Large intestine (tissue), 3 donors: ENCODE measurements around the gene ANXA3. TPM values are rescaled to one million over a fixed set of nuclear protein-coding genes. Genes with fewer than 3 reads are reported as not detected.

Source experiments
- DNase-seq, 2 donors: peaks; one replicate each; pipeline versions ENCODE4 v3.0.0 to v3.0.0-alpha.2; 2013
- H3K27ac ChIP-seq: one replicate; pipeline ENCODE4 v1.5.1; 2013; ENCODE audit warnings: low read length
- H3K27me3 ChIP-seq: 2 replicates; pipeline ENCODE4 v1.6.1; 2013; ENCODE audit warnings: low read length; ENCODE audit not compliant: control insufficient read depth, insufficient read depth
- H3K36me3 ChIP-seq: 2 replicates; pipeline ENCODE4 v1.6.1; 2013; ENCODE audit warnings: low read length; ENCODE audit not compliant: control insufficient read depth, insufficient read depth
- H3K4me1 ChIP-seq: one replicate; pipeline ENCODE4 v1.6.1; 2013; ENCODE audit warnings: low read length; ENCODE audit not compliant: control insufficient read depth, insufficient read depth
- H3K4me3 ChIP-seq: one replicate; pipeline ENCODE4 v1.5.1; 2013; ENCODE audit warnings: low read length
- H3K9me3 ChIP-seq: one replicate; pipeline ENCODE4 v1.6.1; 2013; ENCODE audit warnings: mild to moderate bottlenecking, low read depth, low read length, moderate library complexity; ENCODE audit not compliant: control insufficient read depth
- WGBS: methylation state at CpG from one replicate; pipeline ENCODE4 v1.1.5; 2013; ENCODE audit warnings: low lambda C conversion rate; ENCODE audit not compliant: insufficient coverage; 5-methylcytosine and 5-hydroxymethylcytosine counted together
- polyA plus RNA-seq: library from polyadenylated mRNA; unstranded; fragments of 120-200 nt; gene quantifications from one replicate; pipeline ENCODE4 v1.2.1, GENCODE V29; 2013

Gene ANXA3
- polyA plus RNA-seq, 1 donor, result 81.3 TPM

DNA sequence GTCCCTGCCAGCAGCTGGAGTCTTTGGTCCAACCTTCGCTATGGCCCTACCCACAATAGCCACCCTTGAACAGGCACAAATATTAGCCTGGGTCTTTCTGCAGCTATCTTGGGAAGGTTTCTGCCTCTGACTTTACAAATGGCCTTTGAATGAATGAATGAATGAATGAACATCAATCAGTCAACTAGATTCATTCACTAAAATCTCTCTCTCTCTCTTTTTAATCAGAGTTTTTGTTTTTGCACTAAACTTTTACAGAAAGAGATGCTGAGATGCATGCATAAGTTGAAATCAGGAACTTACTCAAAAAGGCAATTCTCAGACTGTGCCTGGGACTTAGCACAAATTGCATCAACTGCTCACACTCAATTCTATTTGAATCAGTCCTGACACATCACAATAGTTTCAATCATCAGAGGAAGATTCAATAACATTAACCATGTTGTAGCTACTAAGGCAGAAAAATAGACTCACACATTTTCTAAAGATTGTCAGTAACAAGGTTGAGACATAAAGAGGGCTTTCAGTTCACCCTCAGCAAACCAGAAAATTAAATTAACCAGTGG, 55.0 kb downstream of the ANXA3 start:
- Histone ChIP-seq H3K4me1 (no peaks in the 10 kb centered on the region), H3K27ac (no peak overlapping the region), H3K9me3 (no peaks in the 10 kb centered on the region), H3K36me3 (peaks cover 31% of the 10 kb centered on the region), H3K4me3 (no peak overlapping the region), H3K27me3 (no peaks in the 10 kb centered on the region)
- WGBS, result no CpG with 5 or more reads among the region's 1 CpG
- DNase-seq, result no peak

DNA sequence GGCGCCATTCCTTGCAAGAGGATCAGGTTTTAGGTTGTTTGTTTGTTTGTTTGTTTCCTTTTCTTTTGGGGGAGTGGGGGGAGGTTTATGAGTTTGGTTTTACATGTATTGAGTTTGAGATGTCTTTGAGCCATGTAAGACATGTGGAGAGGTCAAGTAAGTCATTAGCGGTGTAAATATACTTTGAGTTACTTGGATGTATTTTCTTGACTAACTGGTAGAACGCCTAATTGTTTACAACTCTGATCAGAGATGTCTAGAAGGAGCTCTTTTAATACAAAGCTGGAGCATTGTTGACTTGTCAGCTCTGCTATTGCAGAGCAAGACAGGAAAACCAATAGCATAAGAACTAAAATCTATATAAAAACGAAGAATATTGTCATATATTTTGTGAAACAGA, 57.1 kb downstream of the ANXA3 start:
- no peaks in the 10 kb centered on the region for H3K27me3 ChIP-seq
- no peak overlapping the region for H3K4me3 ChIP-seq
- H3K36me3 ChIP-seq, result peaks cover 16% of the 10 kb centered on the region
- peaks cover 8% of the 10 kb centered on the region for H3K4me1 ChIP-seq
- DNase-seq, result no peak
- H3K27ac ChIP-seq, result no peak overlapping the region
- no peaks in the 10 kb centered on the region for H3K9me3 ChIP-seq
- 100% methylated on average over 1 of the region's 4 CpGs for WGBS

DNA sequence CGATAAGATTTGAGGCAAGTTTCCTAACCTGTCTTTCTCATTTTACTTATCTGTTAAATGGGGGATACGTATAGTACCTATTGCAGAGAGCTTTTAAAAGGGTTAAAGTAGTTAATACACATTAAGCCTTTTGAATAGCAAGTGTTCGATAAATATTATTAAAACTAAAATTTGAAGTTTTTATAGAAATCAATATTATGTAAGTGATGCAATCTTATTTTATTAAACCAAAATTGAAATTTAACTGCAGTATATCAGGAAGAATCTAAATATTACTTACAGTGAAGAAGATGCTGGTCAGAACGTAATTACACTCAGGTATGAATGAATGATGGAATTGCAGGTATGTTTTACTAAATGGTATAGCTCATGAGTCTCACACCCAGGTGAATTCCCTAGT, 58.0 kb downstream of the ANXA3 start:
- H3K4me3 ChIP-seq, result no peak overlapping the region
- 0% methylated on average over 1 of the region's 4 CpGs for WGBS

DNA sequence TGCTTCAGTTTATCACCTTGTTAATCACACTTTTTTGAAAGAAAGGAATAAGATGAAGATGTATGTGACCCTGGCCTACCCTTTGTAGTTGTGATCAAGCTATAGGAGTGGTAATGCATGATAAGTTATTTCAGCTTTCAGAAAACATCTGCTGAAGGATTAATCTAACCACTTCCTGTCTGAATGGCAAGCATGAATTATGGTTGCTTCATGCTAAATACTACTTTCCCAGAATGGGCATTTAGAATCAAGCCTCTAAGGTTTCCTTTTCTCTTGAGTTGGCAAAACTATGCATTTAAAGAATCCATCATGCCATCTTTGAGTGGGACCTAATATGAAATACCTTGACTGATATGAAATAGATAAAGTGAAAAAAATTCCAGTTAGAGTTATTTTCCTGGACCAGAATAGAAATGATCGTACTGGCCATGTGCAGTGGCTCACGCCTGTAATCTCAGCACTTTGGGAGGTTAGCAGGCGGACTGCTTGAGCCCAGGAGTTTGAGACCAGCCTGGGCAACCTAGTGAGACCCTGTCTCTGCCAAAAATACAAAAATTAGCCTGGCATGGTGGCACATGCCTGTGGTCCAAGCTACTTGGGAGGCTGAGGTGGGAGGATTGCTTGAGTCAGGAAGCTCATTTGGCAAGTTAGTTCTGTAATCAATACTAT, 59.1 kb downstream of the ANXA3 start:
- no peaks in the 10 kb centered on the region for H3K27me3 ChIP-seq
- no peak for DNase-seq

More for the DNA sequence above, 58.0 kb downstream of the ANXA3 start:
- peaks cover 14% of the 10 kb centered on the region for H3K36me3 ChIP-seq
- no peak for DNase-seq
- H3K4me1 ChIP-seq, result peaks cover 15% of the 10 kb centered on the region
- H3K27me3 ChIP-seq, result no peaks in the 10 kb centered on the region
- no peaks in the 10 kb centered on the region for H3K9me3 ChIP-seq
- H3K27ac ChIP-seq, result no peak overlapping the region

DNA sequence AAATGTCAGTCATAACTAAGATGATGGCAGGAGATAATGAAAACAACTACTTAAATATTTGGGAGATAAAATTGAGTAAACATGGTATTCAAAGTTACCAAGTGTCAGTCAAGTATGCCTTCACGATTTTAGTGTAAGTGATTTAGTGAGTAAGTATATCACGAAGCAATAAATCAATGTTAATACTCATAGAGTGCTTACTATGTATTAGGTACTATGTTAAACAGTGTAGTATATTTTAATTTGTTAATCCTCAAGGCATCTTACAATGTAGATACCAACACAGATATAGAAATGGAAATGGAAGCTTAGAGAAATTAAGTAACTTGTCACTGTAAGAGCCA, 59.6 kb downstream of the ANXA3 start:
- Histone ChIP-seq H3K27ac (no peak overlapping the region), H3K9me3 (no peaks in the 10 kb centered on the region), H3K4me1 (peaks cover 25% of the 10 kb centered on the region), H3K27me3 (no peaks in the 10 kb centered on the region), H3K4me3 (no peak overlapping the region), H3K36me3 (peaks cover 8% of the 10 kb centered on the region)
- 86% methylated on average over 2 of the region's 2 CpGs for WGBS
- no peak for DNase-seq

More for the DNA sequence above, 59.1 kb downstream of the ANXA3 start:
- Histone ChIP-seq H3K4me1 (peaks cover 25% of the 10 kb centered on the region), H3K9me3 (no peaks in the 10 kb centered on the region), H3K4me3 (no peak overlapping the region), H3K27ac (no peak overlapping the region), H3K36me3 (peaks cover 13% of the 10 kb centered on the region)
- 100% methylated on average over 1 of the region's 3 CpGs for WGBS

DNA sequence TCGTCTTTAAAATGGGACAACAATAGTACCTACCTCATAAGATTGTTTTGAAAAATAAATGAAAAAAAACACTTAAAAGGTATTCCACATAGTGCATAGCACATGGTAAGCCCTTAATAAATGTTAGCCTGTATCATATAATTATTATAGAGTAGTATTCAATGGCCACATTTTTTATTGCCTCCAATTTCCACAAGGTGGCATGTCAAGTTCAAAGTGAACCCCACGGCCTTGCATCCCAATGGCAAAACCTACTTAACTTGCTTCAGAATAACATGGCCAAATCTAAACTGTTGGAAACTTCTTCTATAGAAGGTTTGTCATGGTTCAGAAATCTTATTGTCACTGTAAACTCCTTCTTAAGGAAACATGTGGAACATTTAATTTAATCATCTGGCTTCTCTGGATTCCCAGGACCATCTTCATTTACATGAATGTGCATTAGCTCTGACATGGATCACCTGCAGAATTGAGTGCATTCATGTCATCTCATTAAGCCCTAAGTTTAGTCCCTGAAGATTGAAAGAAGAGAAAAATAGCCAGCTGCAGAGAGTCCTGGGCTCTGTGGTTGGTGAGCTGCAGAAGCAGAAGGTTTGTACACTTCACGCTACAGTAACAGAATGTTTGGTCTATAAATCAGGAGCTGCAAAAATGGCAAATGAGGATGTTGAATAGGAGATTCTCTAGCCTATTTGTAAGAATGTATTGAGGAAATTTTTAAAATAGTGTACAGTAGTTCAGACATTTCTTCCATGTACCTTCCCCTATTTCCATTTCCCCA, 61.0 kb downstream of the ANXA3 start:
- no peak overlapping the region for H3K4me3 ChIP-seq
- no peak overlapping the region for H3K27ac ChIP-seq
- no peaks in the 10 kb centered on the region for H3K9me3 ChIP-seq
- no peaks in the 10 kb centered on the region for H3K27me3 ChIP-seq
- H3K36me3 ChIP-seq, result peaks cover 2% of the 10 kb centered on the region
- WGBS, result 83% methylated on average over 1 of the region's 3 CpGs
- DNase-seq, result no peak
- H3K4me1 ChIP-seq, result peaks cover 28% of the 10 kb centered on the region

DNA sequence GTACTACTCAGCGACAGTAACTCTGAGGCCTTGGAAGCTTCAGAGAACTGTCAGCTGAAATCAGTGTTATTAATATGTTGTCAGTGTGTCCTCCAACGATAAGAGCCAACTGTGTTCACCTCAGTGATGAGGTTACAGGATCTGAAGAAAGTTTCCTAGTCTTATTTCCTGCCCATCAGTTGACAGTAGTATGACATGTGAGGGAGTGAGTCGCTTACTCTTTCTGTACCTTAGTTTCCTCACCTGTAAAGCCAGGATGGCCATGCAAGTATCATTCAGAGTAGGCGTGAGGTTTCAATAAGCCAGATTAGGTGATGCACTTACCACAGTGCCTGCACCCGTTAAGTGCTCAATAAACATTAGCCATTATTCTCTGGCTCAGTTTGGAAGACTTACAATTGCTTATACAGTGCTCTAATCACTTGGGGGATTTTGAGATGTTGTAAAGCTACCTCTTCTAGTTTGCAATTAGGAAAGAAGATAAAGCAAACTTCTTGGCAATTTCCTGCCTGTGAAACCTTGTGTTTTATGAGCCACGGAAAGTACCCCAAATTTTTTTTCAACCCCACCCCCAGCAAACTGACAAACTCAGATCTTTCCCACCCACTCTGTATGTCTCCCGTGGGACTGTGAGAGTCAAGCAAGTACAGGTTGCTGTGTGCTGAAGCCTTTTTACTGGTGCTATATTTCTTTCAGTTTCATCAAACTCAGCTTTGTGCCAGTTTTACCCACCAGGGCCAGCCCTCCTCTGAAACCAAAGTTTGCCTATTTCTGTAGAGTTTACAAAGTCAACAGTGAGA, 62.2 kb downstream of the ANXA3 start:
- Histone ChIP-seq H3K27ac (peak overlapping the region; percentile 12), H3K4me1 (peaks cover 31% of the 10 kb centered on the region), H3K36me3 (peaks cover 2% of the 10 kb centered on the region), H3K4me3 (no peak overlapping the region), H3K27me3 (no peaks in the 10 kb centered on the region), H3K9me3 (no peaks in the 10 kb centered on the region)
- WGBS, result no CpG with 5 or more reads among the region's 7 CpGs
- DNase-seq, result no peak

DNA sequence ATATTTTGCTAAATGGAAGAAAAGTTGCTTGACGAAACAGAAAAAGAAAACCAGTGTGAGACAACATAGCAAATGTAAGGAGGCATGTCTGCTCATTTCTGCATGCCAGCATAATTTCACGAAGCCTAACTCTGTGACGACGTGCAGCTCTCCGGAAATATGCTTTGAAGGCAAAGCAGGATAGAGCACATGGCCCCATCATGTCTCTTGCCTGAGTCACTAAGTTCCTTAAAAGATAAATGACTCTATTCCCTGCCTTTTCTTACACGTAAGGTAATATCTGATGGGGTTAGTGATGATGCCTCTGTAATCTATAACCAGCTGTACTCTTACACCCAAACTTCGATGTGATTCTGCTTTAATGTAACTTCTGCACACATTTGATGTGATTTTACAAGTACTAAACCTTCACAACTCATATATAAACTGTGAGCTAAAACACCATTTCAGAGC, 64.5 kb downstream of the ANXA3 start:
- peak in 1 of 2 donors; percentile 59 for DNase-seq
- Histone ChIP-seq H3K36me3 (no peaks in the 10 kb centered on the region), H3K27me3 (no peaks in the 10 kb centered on the region), H3K4me1 (peaks cover 32% of the 10 kb centered on the region), H3K4me3 (no peak overlapping the region), H3K9me3 (no peaks in the 10 kb centered on the region), H3K27ac (peak overlapping the region; percentile 65)
- WGBS, result no CpG with 5 or more reads among the region's 7 CpGs

DNA sequence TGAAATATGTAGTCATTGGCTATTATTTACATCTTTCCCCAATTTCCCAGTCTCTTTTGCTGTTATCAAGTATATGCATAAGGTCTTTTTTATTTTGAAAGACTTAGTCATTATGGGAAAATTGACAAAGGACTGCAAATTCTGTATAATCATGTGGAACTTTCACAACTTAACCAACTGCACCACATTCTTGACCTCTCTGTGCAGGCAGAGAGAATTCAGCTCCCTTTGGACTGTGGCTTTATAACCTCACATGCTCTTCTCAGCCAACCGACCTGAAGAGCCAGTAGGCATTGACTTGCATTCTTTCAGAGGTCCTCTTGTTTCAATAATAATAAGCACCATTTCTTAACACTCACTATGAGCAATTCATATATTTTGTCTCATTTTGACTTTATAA, 66.9 kb downstream of the ANXA3 start:
- no peaks in the 10 kb centered on the region for H3K36me3 ChIP-seq
- H3K27me3 ChIP-seq, result no peaks in the 10 kb centered on the region
- peak overlapping the region; percentile 64 for H3K27ac ChIP-seq
- peak in 1 of 2 donors; percentile 59 for DNase-seq
- no peaks in the 10 kb centered on the region for H3K9me3 ChIP-seq
- peaks cover 39% of the 10 kb centered on the region for H3K4me1 ChIP-seq
- H3K4me3 ChIP-seq, result no peak overlapping the region
- 43% methylated on average over 1 of the region's 1 CpG for WGBS

DNA sequence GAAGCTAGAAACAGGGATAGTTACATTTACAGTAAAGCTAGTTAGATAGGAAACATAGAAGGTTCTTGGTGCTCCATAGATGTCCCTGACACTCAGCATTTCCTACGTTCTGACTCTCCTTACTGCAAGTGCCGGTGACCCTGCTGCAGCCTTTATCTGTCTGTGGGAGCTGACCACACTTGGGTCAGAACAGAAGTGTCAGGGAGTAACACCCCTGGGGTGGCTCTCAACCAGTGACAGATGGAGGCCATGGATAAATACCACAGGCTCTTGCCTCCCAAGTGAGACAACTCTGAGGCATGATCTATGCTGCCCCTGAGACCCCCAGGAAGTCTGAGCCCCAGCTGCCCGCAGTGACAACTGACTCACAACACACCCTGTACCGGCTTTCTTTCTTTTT, 69.8 kb downstream of the ANXA3 start:
- H3K27me3 ChIP-seq, result no peaks in the 10 kb centered on the region
- H3K9me3 ChIP-seq, result no peaks in the 10 kb centered on the region
- peak overlapping the region; percentile 95 for H3K27ac ChIP-seq
- WGBS, result no CpG with 5 or more reads among the region's 4 CpGs
- H3K4me3 ChIP-seq, result no peak overlapping the region
- DNase-seq, result no peak
- H3K4me1 ChIP-seq, result peaks cover 46% of the 10 kb centered on the region
- no peaks in the 10 kb centered on the region for H3K36me3 ChIP-seq
